HG02885 (cell line): ENCODE results near the gene SYT12.
"Not testable (repeated sequence)": the region's sequence is repeated elsewhere in the genome, so short reads cannot be mapped to it uniquely, and the experiment has no call there.

Source experiments
- ATAC-seq: cut with Tn5 transposase; IDR thresholded peaks from one replicate; pipeline ENCODE4 v1.9.1; 2021; ENCODE audit warnings: mild to moderate bottlenecking; ENCODE audit not compliant: unreplicated experiment, poor library complexity

Gene SYT12

DNA sequence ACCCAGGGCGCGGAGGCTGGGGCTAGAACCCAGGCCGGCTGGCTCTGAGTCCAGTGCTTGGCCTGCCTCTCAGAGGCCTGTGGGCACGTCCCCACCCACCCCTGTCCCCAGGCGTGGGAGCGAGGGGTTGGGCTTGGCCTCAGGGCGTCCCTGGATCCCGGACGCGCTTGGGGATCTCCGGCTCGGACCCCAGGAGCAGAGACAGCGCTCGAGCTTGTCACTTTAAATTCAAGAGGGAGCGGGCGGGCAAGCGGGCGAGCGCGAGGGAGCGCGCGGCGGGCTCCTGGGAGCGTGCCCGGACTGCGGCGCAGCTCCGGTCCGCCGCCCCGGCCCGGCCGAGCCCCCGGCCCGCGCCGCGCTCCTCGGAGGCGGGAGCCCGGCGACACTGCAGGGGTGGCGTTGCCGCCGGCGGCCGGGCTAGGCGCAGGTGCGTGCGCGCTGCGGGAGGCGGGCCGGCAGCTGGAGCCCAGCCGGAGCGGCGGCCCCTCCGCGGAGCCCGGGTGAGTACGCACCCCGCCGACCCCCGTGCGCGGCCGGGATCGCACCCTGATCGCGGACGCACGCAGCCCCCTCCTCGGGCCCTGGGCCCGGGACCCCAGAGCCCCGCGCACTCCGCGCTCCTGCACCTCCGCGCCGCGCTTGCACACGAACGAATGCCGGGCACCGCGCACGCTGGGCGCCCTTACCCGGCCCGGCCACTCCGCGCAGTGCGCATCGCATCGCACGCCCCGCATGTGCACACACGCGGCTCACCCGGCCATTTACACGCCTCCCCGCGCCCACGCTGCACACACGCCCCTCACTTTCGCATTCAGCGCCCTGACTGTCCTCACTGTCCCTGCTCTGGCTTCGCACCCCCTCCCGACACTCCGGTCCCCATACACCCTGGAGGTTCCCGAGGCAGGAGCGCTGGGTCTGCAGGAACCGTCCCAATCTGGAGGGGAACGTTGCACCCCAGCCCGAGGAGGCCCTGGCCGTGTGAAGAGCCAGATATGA lies at the start of gene SYT12:
Gene SYT12, plus strand, starts transcription at position 174 of the 996 bp plus-strand sequence. CDS start 7,011 bp downstream, outside the sequence.
- no peak for ATAC-seq

- no peak for ATAC-seq
Observed at GRCh38 chr11:66973956-66974580, 48.9 kb upstream of the SYT12 start.

DNA sequence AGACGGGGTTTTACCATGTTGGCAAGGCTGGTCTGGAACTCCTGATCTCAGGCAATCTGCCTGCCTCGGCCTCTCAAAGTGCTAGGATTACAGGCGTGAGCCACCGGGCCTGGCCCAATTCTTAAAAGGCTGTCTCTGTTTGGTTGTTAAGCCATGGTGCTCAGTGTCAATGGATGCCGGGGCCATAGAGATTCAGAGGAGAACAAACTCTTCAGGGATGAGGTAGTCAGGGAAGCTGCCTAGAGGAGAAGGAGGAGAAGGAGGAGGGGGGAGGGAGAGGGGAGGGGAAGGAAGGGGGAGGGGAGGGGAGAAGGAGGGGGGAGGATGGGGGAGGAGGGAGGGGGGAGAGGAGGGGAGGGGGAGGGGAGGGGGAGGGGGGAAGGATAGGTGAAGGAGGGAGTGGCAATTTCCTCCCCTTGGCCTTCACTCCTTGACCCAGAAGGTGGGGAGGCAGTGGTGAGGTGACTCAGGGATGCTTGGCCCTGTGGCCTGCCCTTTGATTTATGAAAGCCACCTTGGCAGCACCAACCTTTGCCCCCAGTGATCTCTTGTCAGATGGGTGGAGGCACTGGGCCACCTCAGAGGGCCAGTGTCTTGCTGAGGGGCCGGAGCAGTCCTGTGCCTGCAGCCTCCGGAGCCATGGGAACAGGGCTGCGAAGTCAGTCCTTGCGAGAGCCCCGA lies 48.1 kb upstream of the SYT12 start, which contains the start of gene C11orf86:
Gene C11orf86, plus strand, starts transcription at position 581 of the 681 bp plus-strand sequence. Its CDS starts 59 bp downstream, at position 640.
- ATAC-seq: no peak

DNA sequence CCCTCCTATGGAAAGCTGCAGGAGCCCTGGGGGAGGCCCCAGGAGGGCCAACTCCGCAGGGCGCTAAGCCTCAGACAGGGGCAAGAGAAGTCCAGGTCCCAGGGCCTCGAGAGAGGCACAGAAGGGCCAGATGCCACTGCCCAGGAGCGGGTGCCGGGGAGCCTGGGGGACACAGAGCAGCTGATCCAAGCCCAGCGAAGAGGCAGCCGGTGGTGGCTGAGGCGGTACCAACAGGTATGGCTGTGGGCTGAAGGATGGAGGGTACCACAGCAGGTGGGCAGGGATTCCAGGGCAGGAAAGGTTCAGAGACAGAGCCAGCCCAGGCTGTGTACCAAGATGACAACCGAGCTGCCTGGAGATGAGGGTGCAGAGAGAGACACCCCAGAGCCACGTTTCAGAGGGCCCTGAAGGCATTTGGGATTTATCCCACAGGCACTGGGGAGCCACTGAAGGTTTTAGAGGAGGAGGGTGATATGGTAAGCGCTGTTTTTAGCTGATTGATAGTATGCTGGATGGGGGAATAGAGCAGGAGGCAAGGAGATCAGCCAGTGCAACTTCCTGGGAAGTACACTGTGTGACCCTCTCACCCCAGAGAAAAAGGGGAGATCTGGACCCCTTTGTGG lies 47.4 kb upstream of the SYT12 start:
- ATAC-seq: no peak

DNA sequence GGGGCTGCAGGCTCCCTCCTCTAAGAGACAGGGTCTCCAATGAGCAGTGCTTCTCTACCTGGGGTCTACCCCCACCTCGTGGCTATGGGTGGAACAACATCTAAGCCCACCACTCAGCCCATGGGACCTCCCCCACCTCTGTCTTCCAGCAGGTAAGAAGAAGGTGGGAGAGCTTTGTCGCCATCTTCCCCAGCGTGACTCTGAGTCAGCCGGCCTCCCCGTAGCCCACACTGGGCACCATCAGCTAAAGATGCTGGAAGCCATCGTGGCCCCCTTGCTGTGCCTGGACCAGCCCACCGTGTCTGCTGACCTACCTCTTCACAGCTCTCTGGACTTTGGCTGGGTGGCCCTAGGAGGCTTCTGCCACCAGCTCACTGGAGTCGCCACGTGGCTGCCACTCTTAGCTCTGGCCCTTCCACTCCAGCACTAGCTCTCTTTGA lies 46.9 kb upstream of the SYT12 start:
- ATAC-seq: no peak

- no peak for ATAC-seq
Observed at GRCh38 chr11:66976925-66977324, 46.0 kb upstream of the SYT12 start.

- ATAC-seq: no peak
Observed at GRCh38 chr11:66978229-66978628, 44.7 kb upstream of the SYT12 start.

DNA sequence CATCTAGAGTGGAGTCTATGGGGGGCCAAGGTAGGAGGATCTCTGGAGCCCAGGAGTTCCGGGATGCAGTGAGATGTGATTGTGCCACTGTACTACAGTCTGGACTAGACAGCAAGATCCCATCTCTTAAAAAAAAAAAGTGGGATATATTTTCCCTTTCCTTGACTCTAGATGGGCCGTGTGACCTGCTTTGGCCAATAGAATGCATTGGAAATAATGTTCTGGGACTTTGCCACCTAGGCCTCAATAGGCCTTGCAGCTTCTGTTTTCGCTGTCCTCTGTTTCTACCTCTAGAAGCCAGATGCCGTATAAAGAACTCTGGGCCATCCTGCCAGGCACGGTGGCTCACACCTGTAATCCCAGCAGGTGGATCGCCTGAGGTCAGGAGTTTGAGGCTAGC lies 44.2 kb upstream of the SYT12 start:
- no peak for ATAC-seq

GRCh38 chr11:66979336-66979980 lies 43.5 kb upstream of the SYT12 start:
- ATAC-seq: no peak

DNA sequence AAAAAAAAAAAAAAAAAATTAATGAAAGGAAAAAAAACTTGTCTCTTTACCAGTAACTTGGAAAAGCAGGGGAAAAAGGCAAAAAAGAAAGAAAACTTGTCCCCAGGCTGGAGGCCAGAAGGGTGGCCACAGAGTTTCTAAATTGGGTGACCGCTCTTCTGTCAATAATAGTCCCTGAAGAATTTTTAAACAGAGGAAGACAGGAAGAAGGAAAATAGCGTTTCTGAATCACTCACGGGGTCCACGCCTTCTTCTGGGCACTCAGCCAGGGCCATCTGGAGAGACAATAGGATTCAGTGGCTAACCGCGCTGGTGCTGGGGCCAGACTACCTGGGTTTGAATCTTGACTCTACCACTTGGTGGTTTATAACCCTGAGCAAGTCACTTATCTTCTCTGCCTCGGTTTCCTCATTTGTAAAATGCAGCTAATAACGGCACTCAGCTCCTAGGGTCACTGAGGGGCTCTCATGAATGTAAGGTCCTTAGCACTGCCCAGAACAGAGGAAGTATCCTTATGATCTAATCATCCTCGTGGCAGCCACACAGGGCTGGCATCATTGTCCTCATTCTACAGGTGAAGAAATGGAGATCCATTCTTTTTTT lies 40.9 kb upstream of the SYT12 start:
- no peak for ATAC-seq

DNA sequence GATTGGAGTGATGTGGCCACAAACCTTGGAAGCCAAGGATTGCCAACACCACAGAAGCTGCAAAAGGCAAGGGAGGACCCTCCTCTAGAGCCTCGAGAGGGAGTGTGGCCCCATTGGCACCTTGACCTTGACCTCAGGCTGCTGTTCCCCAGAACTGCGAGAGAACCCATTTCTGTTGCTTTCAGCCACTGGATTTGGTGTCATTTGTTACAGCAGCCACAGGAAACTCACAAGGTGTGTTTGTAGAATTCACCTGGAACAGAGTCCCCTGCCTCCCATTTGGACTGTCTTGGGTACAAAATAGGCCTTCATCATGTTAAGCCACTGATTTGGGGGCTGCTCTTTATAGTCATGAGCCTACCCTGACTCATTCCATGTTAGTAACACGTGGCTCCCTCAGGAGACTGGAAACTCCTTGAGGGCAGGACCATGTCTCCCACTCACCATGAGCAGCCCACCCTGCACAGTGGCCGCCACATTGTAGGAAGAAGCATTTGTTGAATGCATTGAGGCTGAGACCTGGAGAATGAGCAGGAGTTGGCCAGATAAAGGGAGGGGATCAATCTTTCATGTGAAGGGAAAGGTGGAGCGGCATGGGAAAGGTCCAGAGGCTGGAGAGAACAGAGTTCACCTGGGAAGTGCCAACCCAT lies 39.5 kb upstream of the SYT12 start:
- ATAC-seq: no peak

DNA sequence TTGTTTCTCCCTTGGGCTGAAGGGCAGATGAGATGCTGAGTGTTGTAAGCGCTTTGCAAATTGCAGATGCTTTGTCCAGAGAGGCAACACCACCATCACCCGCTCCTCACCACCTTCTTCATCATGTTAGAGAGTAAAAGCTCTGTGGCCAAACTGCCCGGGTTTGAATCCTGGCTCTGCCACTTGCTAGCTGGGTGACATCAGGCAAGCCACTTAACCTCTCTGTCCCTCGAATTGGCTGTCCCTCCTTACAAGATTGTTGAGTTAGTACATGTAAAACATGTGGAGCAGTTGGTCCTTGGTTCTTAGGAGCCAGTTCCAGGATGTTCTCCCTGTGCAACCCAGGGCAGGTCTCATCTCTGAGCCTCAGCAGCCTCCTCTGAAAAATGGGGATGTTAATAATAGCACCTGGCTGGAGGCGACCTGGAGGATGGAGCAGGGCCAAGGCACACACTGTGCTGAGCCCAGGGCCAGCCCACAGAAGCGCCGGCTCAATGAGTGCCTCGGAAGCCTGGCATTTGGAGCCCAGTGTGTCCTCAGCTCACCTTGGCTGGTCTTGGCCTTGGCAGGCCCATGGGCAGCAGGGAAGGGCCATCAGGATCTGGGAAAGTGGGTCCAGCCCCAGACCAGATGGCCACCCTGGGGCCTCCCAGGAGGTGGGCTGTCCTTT lies 37.3 kb upstream of the SYT12 start:
- ATAC-seq: no peak

DNA sequence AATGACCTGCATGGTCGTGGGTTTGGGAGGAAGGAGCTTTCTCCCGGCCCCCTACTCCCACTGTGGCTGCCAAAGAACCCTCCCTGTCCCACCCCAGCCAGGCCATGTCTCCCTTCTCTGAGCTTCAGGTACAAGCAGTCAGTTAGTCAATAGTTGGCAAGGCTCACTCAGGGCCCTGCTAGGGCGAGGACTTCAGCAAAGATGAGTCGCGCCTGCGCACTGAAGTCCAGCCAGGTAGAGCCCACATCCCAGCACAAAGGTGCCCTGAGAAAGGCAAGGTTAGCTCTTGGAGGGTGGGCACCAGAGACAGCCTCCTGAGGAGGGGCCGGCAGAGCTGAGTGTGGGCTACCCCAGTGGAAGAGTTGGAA lies 36.8 kb upstream of the SYT12 start:
- no peak for ATAC-seq

- ATAC-seq: no peak
Observed at GRCh38 chr11:66987158-66987620, 35.7 kb upstream of the SYT12 start.

- no peak for ATAC-seq
Observed at GRCh38 chr11:66987924-66988637, 34.9 kb upstream of the SYT12 start.

DNA sequence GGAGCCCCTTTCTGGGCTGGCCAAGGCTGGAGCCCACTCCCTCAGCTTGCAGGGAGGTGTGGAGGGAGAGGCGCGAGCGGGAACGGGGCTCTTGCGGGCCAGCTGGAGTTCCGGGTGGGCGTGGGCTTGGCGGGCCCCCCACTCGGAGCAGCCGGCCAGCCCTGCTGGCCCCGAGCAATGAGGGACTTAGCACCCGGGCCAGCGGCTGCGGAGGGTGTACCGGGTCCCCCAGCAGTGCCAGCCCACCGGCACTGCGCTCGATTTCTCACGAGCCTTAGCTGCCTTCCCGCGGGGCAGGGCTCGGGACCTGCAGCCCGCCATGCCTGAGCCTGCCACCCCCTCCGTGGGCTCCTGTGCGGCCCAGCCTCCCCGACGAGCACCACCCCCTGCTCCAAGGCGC lies 34.2 kb upstream of the SYT12 start:
- ATAC-seq: not testable (repeated sequence)

DNA sequence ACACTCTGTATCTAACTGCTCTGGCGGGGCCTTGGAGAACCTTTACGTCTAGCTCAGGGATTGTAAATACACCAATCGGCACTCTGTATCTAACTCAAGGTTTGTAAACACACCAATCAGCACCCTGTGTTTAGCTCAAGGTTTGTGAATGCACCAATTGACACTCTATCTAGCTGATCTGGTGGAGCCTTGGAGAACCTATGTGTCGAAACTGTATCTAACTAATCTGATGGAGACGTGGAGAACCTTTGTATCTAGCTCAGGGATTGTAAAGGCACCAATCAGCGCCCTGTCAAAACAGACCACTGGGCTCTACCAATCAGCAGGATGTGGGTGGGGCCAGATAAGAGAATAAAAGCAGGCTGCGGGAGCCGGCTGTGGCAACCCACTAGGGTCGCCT lies 33.6 kb upstream of the SYT12 start:
- ATAC-seq: not testable (repeated sequence)

- no peak for ATAC-seq
Observed at GRCh38 chr11:66992041-66992440, 30.9 kb upstream of the SYT12 start.
